PC-3 (cell line): ENCODE data around the gene UBE2F. TPM values are rescaled to one million over a fixed set of nuclear protein-coding genes. Genes with fewer than 3 reads are reported as not detected.

Experiments
- ATAC-seq: fragments of 200-7000 bp; cut with Tn5 transposase; 2 replicates; pipeline ENCODE4 v1.9.1; 2020; ENCODE audit warnings: mild to moderate bottlenecking, moderate library complexity
- BruUV-seq: library from RNA; stranded (reverse); fragments of 400-500 nt; replicated peaks from 2 replicates; lab custom pipeline; 2021; lab: Mats Ljungman, UMichigan
- CTCF ChIA-PET: fragments of 300-600 bp; sonication (Branson Sonifier 250); formaldehyde crosslinking; loops from one replicate; lab custom pipeline; 2022; ENCODE audit warnings: antibody characterized with exemption; lab: Charles Lee
- POLR2A ChIA-PET: fragments of 300-600 bp; sonication (Branson Sonifier 250); formaldehyde crosslinking; loops from one replicate; lab custom pipeline; 2022; ENCODE audit warnings: antibody characterized with exemption; ENCODE audit not compliant: unreplicated experiment; lab: Charles Lee
- DNase-seq: peaks from one replicate; pipeline ENCODE4 v3.0.0-alpha.2; 2015
- H2AFZ ChIP-seq: fragments of 300-600 bp; sonication (generic); 2 replicates; pipeline ENCODE4 v1.6.0; 2016; ENCODE audit warnings: antibody characterized with exemption, low read length
- H3F3A ChIP-seq: fragments of 300-600 bp; sonication (generic); one replicate; pipeline ENCODE4 v1.6.0; 2017; ENCODE audit warnings: antibody characterized with exemption, low read length, control low read depth, mild to moderate bottlenecking; ENCODE audit not compliant: unreplicated experiment
- H3K27ac ChIP-seq: fragments of 300-600 bp; sonication (generic); 2 replicates; pipeline ENCODE4 v1.5.1; 2016; ENCODE audit warnings: mild to moderate bottlenecking, low read length
- H3K27me3 ChIP-seq: fragments of 300-600 bp; sonication (generic); 2 replicates; pipeline ENCODE4 v1.6.1; 2016; ENCODE audit warnings: low read length, mixed read lengths
- H3K36me3 ChIP-seq: fragments of 300-600 bp; sonication (generic); 2 replicates; pipeline ENCODE4 v1.6.1; 2016; ENCODE audit warnings: low read depth, mixed run types, low read length, mixed read lengths
- H3K4me1 ChIP-seq: fragments of 300-600 bp; sonication (generic); 2 replicates; pipeline ENCODE4 v1.5.1; 2016; ENCODE audit warnings: low read length; ENCODE audit not compliant: insufficient read depth
- H3K4me2 ChIP-seq: fragments of 300-600 bp; sonication (generic); 2 replicates; pipeline ENCODE4 v1.6.0; 2016; ENCODE audit warnings: low read length
- H3K4me3 ChIP-seq: fragments of 300-600 bp; sonication (generic); 2 replicates; pipeline ENCODE4 v1.5.1; 2016; ENCODE audit warnings: mild to moderate bottlenecking, low read length, mixed read lengths
- H3K79me2 ChIP-seq: fragments of 300-600 bp; sonication (generic); 2 replicates; pipeline ENCODE4 v1.6.1; 2017; ENCODE audit warnings: low read length, mixed read lengths
- H3K9ac ChIP-seq: fragments of 300-600 bp; sonication (generic); 2 replicates; pipeline ENCODE4 v1.6.0; 2016; ENCODE audit warnings: mild to moderate bottlenecking, low read length
- H3K9me2 ChIP-seq: fragments of 300-600 bp; sonication (generic); replicated peaks from 2 replicates; pipeline ENCODE4 v1.6.1; 2016; ENCODE audit warnings: mixed run types, low read length, mixed read lengths
- H3K9me3 ChIP-seq: fragments of 300-600 bp; sonication (generic); 2 replicates; pipeline ENCODE4 v1.6.1; 2016; ENCODE audit warnings: low read length, mixed read lengths
- H4K20me1 ChIP-seq: fragments of 300-600 bp; sonication (generic); 2 replicates; pipeline ENCODE4 v1.6.1; 2016; ENCODE audit warnings: low read length, mixed read lengths
- EZH2 ChIP-seq: fragments of 300-600 bp; sonication (generic); IDR thresholded peaks from one replicate; pipeline ENCODE4 v1.6.1; 2017; ENCODE audit warnings: antibody characterized with exemption, mild to moderate bottlenecking, low read length; ENCODE audit not compliant: unreplicated experiment
- EZH2phosphoT487 ChIP-seq: fragments of 300-600 bp; sonication (generic); IDR thresholded peaks from 2 replicates; pipeline ENCODE4 v1.6.1; 2018; ENCODE audit warnings: mild to moderate bottlenecking, antibody characterized with exemption, low read length, borderline replicate concordance
- intact Hi-C: fragments of 100-400 bp; cut with micrococcal nuclease; formaldehyde crosslinking; loops from 2 replicates; pipeline ENCODE4 v1.9.0; 2023
- total RNA-seq: library from RNA; depleted of rRNA; stranded (reverse); fragments of >200 nt; gene quantifications from 2 replicates; pipeline ENCODE4 v1.2.3, GENCODE V29; 2014
- TF ChIP-seq, protein P1 (sequence below): fragments of 300-600 bp; sonication (generic); conservative IDR thresholded peaks from 2 replicates; pipeline ENCODE4 v1.5.1; 2017; ENCODE audit warnings: antibody characterized with exemption, low read depth, mild to moderate bottlenecking, low read length

Gene UBE2F
- total RNA-seq, 1 experiment from 2014 or later, result 57.8 TPM

- no peaks in the 10 kb centered on the region for H3K27me3 ChIP-seq
- CTCF ChIA-PET, result interaction anchor here (0.6 kb wide), 1 partner anchor 34 kb away, joined by 3 read pairs; no protein-coding TSS in a partner anchor
- peaks cover 25% of the 10 kb centered on the region for H3K79me2 ChIP-seq
- H2AFZ ChIP-seq, result peak overlapping the region; percentile 96
- POLR2A ChIA-PET, result interaction anchor here (0.5 to 0.6 kb wide), 2 partner anchors 142 to 179 kb away, joined by 3 to 18 read pairs; partner anchors contain the start of gene ILKAP
- peaks cover 18% of the 10 kb centered on the region; the same call in 1 of the 2 replicates for H3K4me1 ChIP-seq
- peak overlapping the region; percentile 85 for H3K9ac ChIP-seq
- H3K9me2 ChIP-seq, result no peaks in the 10 kb centered on the region
- intact Hi-C loops, result loop anchor here (2.0 to 5.0 kb wide), 2 partner anchors 45 to 199 kb away; no protein-coding TSS in a partner anchor
- TF ChIP-seq, protein P1, sequence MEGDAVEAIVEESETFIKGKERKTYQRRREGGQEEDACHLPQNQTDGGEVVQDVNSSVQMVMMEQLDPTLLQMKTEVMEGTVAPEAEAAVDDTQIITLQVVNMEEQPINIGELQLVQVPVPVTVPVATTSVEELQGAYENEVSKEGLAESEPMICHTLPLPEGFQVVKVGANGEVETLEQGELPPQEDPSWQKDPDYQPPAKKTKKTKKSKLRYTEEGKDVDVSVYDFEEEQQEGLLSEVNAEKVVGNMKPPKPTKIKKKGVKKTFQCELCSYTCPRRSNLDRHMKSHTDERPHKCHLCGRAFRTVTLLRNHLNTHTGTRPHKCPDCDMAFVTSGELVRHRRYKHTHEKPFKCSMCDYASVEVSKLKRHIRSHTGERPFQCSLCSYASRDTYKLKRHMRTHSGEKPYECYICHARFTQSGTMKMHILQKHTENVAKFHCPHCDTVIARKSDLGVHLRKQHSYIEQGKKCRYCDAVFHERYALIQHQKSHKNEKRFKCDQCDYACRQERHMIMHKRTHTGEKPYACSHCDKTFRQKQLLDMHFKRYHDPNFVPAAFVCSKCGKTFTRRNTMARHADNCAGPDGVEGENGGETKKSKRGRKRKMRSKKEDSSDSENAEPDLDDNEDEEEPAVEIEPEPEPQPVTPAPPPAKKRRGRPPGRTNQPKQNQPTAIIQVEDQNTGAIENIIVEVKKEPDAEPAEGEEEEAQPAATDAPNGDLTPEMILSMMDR, result no peak
- no peak for TF ChIP-seq EZH2
- no peak for TF ChIP-seq EZH2phosphoT487
- no peaks in the 10 kb centered on the region for H3K9me3 ChIP-seq
- ATAC-seq (peak; percentile 34), DNase-seq (peak; percentile 43)
- TSS peak; percentile 51 for BruUV-seq
- peak overlapping the region; percentile 25; the same call in 1 of the 2 replicates for H3K27ac ChIP-seq
- no peaks in the 10 kb centered on the region for H4K20me1 ChIP-seq
- H3F3A ChIP-seq, result no peaks in the 10 kb centered on the region
- peak overlapping the region; percentile 97 for H3K4me2 ChIP-seq
- peak overlapping the region; percentile 93 for H3K4me3 ChIP-seq
- H3K36me3 ChIP-seq, result peaks cover 14% of the 10 kb centered on the region
Observed at GRCh38 chr2:238061315-238062202, 94.7 kb downstream of the UBE2F start.

DNA sequence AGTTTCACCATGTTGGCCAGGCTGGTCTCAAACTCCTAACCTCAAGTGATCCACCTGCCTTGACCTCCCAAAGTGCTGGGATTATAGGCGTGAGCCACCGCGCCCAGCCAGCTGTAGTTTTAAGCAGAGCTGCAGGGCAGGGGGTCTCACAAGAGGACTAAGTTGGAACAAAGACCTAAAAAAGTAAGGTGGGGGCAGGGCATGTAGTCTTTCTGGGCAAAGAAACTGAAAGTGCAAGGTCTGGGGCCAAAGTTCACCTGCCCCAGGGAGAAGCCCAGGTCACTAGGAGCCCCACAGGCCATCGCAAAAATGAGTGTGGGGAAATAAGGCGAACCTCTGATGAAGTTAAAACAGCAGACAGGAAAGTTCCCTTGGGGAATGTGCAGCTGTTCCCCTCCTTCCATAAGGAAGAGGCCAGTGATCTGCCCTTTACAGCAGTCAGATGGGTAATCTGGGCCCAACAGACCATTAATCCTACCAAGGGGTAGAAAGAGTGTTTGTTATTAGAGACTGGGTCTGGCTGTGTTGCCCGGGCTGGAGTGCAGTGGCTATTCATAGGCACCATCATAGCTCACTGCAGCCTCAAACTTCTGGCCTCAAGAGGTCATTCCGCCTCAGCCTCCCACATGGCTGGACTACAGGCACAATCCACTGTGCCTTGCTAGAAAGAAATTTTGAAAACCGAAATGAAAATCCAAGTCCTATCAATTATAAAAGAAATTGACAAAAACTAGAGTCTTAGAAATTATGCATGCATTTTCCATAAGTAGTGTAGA is 96.8 kb downstream of the UBE2F start:
- Histone ChIP-seq H3K4me3 (no peak overlapping the region), H3K79me2 (peaks cover 25% of the 10 kb centered on the region), H3K36me3 (peaks cover 19% of the 10 kb centered on the region), H3K9me3 (no peaks in the 10 kb centered on the region), H3K9ac (no peak overlapping the region), H3K9me2 (no peaks in the 10 kb centered on the region), H3K4me1 (peaks cover 18% of the 10 kb centered on the region; the same call in 1 of the 2 replicates), H3F3A (no peaks in the 10 kb centered on the region), H4K20me1 (no peaks in the 10 kb centered on the region), H3K27ac (no peak overlapping the region), H3K4me2 (no peak overlapping the region), H2AFZ (no peak overlapping the region), H3K27me3 (no peaks in the 10 kb centered on the region)
- intact Hi-C loops, result loop anchor here (5.0 kb wide), 1 partner anchor 201 kb away; no protein-coding TSS in a partner anchor
- DNase-seq (no peak), ATAC-seq (no peak)
- no peak for TF ChIP-seq EZH2
- TF ChIP-seq, protein P1, result no peak
- no peak for TF ChIP-seq EZH2phosphoT487
- CTCF ChIA-PET, result no interaction called here
- no TSS peak for BruUV-seq
- POLR2A ChIA-PET, result no interaction called here
